Measurements from ENCODE around the gene FAM89A.
"Not testable (repeated sequence)": the region's sequence is repeated elsewhere in the genome, so short reads cannot be mapped to it uniquely, and the experiment has no call there.

Gene FAM89A

GRCh38 chr1:230992100-230992774 is 47.8 kb downstream of the FAM89A start:
- DNase-seq: no peak
- no peak for ATAC-seq

GRCh38 chr1:230987448-230987847 is 52.6 kb downstream of the FAM89A start:
- DNase-seq: no peak
- no peak for ATAC-seq

GRCh38 chr1:230986976-230987375 is 53.1 kb downstream of the FAM89A start:
- ATAC-seq: no peak
- no peak for DNase-seq

- no peak for DNase-seq
- no peak for ATAC-seq
Observed at GRCh38 chr1:230985711-230986110, 54.3 kb downstream of the FAM89A start.

- DNase-seq, ATAC-seq: not testable (repeated sequence)
Observed at GRCh38 chr1:230984622-230985515, 55.2 kb downstream of the FAM89A start.

- no peak for ATAC-seq
- DNase-seq: no peak
Observed at GRCh38 chr1:230983811-230984210, 56.2 kb downstream of the FAM89A start.

GRCh38 chr1:230982696-230983095 is 57.4 kb downstream of the FAM89A start:
- DNase-seq: no peak
- no peak for ATAC-seq

GRCh38 chr1:230979952-230980351 is 60.1 kb downstream of the FAM89A start:
- ATAC-seq (no peak), DNase-seq (no peak)

- DNase-seq (no peak), ATAC-seq (no peak)
Observed at GRCh38 chr1:230979389-230979716, 60.7 kb downstream of the FAM89A start.

- ATAC-seq (peak; percentile 99), DNase-seq (peak; percentile 97)
Observed at GRCh38 chr1:230978491-230979388, 61.3 kb downstream of the FAM89A start, which contains the start of the genes ARV1 and TTC13. TSS of gene ARV1 (plus strand) at chr1:230979094. CDS start at chr1:230979106, 12 bp downstream. TSS of gene TTC13 (minus strand) at chr1:230978861. CDS start at chr1:230978830, 31 bp downstream.

GRCh38 chr1:230977761-230978490 is 62.1 kb downstream of the FAM89A start:
- ATAC-seq: no peak

GRCh38 chr1:230976825-230977747 is 63.0 kb downstream of the FAM89A start:
- no peak for ATAC-seq
- DNase-seq: peak; percentile 21

More at GRCh38 chr1:230977761-230978490, 62.1 kb downstream of the FAM89A start:
- peak; percentile 53 for DNase-seq

- DNase-seq: no peak
- ATAC-seq: no peak
Observed at GRCh38 chr1:230976360-230976759, 63.7 kb downstream of the FAM89A start.

GRCh38 chr1:230975636-230976035 is 64.4 kb downstream of the FAM89A start:
- DNase-seq (no peak), ATAC-seq (no peak)

- DNase-seq (peak; percentile 38), ATAC-seq (peak; percentile 84)
Observed at GRCh38 chr1:230972855-230973271, 67.2 kb downstream of the FAM89A start.

GRCh38 chr1:230971771-230972170 is 68.3 kb downstream of the FAM89A start:
- DNase-seq (no peak), ATAC-seq (no peak)

- ATAC-seq: no peak
- no peak for DNase-seq
Observed at GRCh38 chr1:230970432-230970831, 69.6 kb downstream of the FAM89A start.
